Measurements from ENCODE around the gene TXNL4B.
"Not testable (repeated sequence)": the region's sequence is repeated elsewhere in the genome, so short reads cannot be mapped to it uniquely, and the experiment has no call there.

Gene TXNL4B

DNA sequence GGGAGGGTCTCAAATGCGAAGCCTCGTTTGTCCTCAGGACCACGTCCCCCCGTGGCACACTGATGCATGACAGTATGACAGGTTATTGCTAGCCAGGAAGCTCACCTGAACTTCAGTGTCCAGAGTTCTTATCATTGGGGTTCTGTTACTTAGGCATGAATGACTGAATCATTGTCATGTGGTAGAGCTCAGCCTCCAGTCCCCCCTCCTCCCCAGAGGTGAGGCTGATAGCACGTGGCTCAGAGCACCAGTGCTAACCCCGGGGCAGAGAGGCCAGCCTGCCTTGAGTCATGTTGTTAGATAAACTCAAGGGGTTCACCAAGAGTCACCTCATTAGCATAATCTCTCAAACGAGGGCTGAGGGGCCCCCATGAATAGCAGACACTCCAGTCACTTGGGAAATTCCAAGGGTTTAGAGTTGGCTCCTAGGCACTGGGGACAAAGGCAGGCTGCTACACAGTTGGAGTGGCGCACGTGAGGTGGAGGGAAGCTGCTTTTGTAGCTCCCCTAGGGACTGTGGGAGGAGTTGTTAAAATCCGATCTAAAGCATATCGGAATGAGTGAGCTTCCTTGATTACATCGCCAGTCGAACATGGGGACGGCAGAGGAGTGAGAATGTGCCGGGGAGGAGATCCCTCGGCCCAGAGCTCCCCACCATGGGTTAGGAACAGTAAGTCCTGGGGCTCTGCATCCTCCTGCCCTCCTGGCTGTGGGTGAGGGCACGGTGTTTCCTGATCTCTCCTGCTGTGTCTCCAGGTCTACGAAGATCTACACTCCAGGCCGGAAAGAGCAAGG, 18.4 kb upstream of the TXNL4B start:
- DNase-seq: no peak

DNA sequence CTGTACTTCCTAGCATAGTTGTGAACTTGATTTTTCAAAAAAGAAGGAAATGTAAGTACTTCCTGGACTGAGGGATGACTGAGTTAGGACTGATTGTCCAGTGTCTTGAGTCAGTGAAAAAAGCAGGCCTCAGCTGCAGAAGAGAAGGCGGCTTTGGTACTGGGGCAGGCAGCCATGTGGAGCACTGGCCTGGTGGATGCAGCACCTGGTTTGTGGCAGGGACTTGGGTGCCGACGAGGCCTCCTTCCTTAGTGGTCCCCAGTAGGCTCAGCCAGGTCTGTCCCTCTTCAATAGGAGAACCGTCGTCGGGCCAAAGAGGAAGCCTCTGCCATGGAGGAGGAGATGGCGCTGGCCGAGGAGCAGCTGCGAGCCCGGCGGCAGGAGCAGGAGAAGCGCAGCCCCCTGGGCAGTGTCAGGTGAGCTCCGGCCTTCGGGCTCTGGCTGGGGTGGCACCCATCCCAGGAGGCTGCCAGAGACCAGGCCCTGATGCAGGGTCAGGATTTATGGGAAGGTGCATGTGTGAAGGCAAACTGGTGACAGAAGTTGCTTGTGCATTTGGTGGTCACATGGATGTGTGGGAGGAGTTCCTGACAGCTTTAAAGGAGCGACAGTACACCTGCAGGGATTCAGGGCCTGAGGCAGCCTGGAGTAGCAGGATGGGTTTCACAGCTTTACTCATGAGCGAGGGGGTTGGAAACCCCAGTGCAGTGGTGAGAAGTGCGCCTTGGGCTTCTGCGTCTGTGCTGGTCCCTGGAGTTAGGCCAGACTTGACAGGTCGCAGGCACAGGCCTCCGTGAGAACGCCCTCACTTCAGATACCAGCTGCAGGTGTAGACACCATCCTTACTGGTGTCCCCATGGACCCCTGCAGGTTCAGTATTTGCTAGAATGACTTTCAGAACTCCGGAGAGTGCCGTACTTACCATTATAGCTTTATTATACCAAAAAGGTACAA, 17.5 kb upstream of the TXNL4B start:
- no peak for DNase-seq

DNA sequence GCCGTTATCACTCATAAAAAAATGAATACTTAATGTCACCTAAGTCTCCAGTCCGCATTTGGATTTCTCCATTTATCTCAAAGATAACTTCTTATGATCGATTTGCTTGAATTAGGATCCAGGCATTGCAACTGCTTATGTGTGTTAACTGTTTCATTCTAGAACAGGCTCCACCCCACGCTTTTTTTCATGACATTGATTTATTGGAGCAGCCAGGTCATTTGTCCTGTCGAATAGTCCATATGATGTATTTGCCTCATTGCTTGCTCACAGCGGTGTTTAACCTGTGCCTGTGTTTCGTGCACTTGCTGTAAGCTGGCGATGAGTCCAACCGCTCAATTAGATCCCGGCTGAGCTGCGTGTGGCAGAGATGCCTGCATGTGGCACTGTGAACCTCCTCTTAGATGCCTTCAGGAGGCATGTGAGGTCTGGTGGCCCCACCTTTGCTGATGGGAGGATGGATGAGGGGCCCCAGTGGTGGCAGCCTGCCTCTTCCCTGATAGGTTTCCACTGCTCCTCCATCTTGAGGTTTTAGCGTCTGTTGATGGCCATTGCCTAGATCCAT, 16.6 kb upstream of the TXNL4B start:
- no peak for DNase-seq

DNA sequence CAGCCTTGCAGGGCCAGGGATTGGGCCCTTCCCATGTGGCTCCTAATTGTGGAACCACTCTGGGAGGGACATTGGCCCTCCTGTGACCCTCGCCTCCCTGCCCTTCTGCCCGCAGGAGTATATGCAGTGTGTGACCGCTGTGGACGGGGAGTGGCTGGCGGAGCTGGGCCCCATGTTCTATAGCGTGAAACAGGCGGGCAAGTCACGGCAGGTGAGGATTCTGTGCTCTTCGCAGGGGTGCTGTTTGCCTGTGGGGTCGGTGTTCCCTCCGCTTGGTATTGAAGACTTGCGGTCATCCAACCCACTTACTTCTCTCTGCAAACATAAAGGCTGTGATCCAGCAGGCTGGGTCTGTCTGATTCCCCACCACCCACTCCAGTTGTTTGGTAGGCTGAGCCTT, 15.9 kb upstream of the TXNL4B start:
- no peak for DNase-seq

DNA sequence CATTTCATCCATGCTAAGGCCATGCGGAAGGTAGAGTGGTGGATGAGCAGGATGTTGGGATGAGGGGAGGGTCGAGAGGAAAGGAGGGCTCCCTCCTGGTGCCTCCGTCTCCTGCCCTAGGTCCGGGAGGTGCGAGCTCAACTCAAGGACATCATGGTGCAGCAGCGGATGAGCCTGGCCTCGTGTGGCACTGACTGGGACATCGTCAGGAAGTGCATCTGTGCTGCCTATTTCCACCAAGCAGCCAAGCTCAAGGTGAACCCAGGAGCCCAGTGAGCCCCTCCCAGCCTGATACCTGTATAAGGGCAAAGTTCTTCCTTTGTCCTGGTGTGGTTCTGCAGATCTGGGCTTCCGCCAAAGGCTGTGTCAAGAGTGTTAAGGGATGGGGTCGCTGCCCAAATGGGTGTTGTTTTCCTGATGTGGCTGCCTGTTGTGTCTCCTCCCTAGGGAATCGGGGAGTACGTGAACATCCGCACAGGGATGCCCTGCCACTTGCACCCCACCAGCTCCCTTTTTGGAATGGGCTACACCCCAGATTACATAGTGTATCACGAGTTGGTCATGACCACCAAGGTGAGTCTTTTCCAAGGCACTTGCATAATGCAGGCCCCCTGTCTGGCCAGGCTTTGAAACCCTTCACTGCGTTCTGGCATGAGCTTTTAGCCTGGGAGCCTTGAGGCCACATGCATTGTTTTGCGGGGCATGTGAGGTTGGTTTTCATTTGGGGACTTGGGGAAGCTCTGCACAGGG, 15.1 kb upstream of the TXNL4B start:
- no peak for DNase-seq

DNA sequence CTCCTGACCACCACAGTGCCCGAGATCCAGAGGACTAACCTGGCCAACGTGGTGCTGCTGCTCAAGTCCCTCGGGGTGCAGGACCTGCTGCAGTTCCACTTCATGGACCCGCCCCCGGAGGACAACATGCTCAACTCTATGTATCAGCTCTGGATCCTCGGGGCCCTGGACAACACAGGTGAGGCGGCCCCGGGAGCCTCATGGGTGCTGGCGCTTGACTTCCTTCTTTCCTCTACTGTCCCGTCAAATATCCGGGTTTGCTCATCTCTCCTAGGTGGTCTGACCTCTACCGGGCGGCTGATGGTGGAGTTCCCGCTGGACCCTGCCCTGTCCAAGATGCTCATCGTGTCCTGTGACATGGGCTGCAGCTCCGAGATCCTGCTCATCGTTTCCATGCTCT, 14.0 kb upstream of the TXNL4B start:
- no peak for DNase-seq

DNA sequence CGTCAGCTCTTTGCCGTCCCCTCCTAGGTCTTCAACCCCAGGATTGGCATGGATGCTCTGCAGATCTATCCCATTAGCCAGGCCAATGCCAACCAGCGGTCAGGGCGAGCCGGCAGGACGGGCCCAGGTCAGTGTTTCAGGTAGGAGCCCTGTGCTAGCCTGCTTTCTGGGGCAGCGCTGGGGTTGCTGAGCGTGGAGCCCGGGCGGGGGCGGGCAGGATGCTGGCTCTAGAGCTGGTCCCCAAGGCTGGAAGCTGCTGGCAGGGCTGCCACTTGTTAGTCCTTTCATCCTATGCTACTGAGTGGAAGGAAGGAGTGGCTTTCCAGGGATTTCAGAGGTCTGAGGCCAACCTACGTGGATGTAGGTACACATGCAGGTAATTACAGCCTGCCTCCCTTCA, 12.6 kb upstream of the TXNL4B start:
- DNase-seq: no peak

DNA sequence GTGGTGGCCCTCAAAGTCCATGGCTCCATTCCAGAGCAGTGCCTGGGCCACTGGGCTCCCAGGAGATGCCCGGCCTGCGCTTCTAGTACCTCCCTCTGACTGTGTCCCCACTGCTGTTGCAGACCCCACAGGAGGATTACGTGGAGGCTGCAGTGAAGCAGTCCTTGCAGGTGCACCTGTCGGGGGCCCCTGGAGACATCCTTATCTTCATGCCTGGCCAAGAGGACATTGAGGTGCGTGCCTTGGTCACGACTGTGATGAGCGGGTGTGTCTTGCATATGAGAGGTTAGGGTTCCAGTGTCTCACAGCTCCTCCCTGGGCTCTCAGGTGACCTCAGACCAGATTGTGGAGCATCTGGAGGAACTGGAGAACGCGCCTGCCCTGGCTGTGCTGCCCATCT, 11.5 kb upstream of the TXNL4B start:
- no peak for DNase-seq

DNA sequence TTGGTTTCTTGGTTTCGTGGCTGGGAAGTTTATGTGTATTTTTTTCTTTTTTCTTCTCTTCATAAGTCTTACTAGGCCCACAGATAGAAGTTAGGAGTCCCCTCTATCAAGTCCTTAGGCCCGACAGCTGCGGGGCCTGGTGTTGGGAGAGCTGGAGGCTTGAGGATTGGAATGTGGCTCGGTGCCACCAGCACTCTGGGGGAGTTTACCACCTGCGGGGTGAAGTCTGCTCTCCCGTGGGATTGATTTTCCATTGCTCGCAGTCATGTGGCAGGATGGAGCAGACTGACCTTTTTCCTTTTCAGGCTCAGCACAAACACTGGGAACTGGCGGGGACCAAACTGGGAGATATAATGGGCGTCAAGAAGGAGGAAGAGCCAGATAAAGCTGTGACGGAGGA, 7.8 kb upstream of the TXNL4B start:
- DNase-seq: no peak

DNA sequence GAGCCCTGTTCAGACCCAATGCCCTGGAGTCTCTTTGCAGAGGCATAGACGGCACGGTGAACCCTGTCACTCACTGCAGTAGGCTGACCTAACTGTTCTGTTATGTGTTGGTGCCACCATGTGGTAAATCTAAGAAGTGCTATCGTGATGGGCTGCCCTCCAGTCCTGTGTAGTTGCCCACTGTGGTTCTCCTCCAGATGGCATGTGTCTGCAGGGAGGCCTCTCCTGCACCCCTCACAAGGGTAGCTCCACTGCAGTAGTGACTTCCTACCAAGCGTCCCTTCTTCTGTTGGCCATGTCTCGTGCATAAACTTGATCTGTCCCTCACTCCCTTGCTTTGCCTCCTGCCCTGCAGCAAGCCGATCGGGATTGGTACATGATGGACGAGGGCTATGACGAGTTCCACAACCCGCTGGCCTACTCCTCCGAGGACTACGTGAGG, 6.0 kb upstream of the TXNL4B start:
- peak; percentile 77 for DNase-seq

DNA sequence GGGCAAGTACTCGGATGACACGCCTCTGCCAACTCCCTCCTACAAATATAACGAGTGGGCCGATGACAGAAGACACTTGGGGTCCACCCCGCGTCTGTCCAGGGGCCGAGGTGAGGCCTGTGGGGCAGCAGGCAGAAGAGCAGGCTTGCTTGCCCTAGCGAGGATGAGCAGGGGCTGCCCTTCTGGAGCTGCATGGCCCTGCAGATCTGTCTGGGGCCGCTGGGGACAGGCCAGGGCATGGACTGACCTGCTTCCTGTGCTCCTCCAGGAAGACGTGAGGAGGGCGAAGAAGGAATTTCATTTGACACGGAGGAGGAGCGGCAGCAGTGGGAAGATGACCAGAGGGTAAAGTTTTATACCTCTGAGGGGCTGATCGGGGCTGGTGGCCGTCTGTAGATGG, 5.5 kb upstream of the TXNL4B start:
- DNase-seq: no peak

DNA sequence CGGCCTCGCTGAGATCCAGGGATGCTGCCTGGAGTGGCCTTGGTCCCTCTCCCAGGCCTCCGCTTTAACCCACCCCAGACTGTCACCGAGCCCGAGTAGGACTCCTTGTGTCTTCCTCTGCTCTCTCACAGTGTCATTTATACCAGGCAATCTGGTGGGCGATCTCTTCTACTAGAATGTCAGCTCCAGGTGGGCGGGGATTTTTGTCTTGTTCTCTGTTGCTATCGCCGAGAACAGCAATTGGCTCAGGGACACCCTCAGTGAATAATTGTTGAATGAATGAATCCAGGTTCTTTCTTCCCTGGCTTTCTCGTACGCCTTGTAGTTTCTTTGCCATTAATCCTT, 818 bp upstream of the TXNL4B start:
- DNase-seq: peak; percentile 61

DNA sequence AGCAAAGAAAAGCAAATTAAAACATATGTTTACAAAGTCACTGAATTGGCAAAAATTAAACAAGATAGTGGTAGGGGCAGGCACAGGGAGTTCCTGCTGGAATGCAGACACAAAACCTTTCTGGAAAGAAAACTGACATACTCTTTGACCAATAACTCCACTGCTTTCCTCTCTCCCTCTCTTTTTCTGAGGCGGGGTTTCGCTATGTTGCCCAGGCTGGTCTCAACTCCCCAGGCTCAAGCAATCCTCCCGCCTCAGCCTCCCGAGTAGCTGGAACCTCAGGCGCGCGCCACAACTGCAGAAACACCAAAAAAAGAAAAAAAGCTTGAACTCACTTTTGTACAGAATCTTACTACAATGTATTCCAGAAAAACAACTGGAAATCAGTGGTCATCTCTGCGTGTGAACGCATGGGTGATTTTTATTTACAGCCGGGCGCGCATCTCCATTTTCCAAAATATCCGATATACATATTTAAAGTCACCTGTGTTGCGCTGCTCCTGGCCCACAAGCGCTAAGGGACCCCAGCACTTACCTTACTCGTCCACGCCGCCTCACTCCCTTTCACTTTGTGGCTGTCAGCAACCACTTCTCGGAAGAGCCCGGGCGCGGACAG, 480 bp downstream of the TXNL4B start:
- peak; percentile 53 for DNase-seq

DNA sequence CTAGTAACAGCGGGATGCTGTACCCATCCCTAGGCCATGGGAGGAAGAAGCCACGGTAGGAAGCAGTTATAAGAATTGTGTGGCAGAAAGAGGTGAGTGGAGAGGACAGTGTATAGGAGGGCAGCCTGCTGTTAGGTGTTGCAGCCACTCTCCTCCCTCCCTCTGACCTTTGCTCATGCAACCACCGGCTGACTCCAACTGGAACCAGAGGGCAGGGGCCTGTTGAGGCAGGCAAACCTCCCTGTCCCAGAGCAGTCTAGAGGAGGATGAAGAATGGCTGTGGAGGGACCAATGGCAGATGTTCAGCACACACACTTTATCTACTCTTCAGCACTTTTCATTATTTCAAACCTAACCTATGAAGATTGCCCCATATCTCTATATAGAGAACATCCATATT, 2.2 kb downstream of the TXNL4B start:
- DNase-seq: no peak

DNA sequence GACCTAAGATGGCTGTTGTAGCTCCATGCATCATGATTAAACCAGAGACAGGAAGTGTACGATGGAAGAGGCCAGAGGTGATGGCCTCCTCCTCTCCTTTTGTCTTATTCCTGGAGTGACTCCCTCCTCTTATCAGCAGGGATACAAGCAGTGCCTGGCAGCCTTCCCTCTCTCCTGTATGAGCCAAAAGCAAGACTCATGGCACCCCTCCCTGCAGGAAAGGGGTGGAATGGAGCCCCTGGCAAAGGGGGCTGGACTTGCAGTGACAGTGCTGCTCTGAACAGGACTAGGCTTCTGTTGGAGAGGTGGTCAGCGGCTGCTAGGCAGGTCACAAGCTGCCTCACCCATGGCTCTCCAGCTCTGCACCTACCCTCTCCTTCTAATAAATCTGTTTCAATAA, 8.4 kb downstream of the TXNL4B start:
- DNase-seq: no peak

DNA sequence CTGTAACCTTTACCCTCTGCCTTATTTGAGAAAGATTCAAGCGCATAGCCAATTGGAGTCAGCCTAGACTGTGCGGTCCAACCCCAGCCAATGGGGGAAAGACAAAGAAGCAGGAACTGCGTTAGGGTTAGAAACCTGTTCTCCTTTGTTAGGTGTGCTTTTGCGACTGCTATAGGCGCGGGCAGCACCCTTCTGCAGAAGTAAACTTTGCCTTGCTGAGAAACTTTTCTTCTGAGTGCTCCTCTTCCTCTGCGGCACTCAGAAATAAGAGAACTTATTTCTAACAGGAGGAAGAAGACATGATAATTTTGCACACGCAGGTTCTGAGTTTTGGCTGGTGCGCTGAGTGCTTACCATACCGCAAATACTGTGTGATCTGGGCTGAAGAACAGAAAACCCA, 9.0 kb downstream of the TXNL4B start:
- DNase-seq: no peak

DNA sequence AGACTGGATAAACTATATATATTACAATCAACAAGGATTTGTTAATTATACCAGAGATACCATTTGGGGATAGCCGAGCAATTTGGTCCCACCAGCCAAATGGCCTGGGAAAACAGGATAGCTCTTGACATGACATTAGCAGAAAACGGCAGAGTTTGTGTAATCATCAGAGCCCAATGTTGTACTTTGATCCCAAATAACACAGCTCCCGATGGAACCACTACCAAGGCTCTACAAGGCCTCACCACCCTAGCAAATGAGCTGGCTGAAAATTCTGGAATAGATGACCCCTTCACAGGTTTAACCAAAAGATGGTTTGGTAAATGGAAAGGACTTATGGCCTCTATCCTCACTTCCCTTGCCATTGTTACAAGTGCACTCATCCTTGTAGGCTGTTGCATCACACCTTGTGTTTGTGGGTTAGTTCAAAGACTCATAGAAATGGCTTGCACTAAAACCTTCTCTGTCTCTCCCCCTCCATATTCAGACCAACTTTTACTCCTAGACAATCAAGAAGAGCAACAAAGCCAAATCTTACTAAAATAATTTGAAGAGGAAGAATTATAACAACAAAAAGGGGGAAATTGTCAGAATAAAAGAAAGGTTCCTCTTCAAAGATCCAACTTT, 9.5 kb downstream of the TXNL4B start:
- no peak for DNase-seq

DNA sequence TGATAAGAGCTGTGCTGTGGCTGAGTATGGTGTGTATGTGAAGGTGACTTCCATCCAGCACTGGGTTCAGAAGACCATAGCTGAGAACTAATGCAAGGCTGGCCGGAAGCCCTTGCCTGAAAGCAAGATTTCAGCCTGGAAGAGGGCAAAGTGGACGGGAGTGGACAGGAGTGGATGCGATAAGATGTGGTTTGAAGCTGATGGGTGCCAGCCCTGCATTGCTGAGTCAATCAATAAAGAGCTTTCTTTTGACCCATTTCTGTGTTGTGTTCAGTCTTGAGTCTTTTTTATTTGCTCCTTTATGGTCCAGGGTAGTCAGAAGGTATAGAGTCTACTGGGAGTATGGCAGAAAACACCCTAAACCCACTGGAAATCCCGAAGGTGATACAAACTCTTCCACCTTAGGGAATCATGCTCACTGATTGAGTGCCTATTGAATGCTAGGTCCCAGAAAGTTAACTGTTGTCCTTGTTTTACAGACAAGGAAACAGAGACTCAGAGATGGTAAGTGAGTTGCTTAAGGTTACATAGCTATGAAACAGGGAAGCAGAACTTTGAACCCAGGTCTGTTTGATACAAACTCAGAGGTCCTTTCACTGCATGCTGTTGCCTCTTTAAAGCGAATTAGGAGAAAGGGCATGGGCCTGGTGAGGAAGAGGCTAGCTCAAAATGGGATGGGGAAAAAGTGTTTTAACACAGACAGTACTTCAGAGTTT, 16.3 kb downstream of the TXNL4B start:
- not testable (repeated sequence) for DNase-seq

DNA sequence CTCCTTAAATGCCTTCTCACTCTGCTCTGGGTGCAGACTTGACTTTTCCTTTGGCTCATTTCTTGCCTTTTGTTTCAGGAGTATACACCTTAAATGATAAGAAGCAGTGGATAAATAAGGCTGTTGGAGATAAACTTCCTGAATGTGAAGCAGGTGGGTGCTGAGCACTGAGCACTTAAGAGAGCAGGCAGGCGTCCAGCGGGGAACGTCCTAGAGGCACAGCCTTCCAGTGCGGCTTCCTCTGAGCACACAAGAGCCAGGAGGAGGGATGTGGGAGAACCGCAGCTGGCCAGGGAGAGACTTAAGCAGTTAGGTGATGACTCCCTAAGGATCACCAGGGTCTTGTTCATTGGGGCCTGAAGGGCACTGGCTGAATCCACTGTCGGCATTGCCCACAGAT, 18.4 kb downstream of the TXNL4B start:
- DNase-seq: not testable (repeated sequence)

DNA sequence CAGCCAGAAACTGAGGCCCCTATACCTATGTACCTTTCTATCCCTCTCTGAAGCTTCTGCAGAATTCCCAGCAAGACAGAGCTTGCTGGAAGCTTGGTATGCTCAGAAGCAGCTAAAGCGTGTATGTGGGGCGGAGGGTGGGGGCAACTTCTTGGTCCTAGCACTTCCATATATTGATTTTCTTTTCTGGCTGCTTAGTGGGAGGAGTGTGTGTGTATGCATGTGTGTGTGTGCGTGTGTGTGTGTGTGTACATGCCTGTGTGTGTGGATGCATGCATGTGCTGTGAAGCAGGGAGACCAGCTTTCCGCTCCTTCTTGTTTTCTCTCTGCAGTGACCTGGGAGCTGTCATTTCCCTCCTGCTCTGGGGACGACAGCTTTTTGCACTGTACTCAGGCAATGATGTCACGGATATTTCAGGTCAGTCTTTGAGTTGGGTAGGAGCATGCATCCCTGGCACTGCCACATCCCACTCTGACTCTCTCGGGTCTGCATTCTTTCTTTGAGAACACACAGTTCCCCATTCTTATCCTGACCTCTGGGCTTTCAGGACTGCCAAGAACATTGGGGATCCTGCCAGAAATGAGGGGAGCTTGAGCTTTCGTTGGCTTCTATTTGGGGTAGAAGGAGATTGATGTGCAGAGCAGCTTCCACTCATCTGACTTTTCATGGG, 19.7 kb downstream of the TXNL4B start:
- DNase-seq: no peak
